Right lung (tissue), 5 donors: ENCODE data around the gene CD99L2. TPM values are rescaled to one million over a fixed set of nuclear protein-coding genes. Genes with fewer than 3 reads are reported as not detected.
"Not testable (repeated sequence)": the region's sequence is repeated elsewhere in the genome, so short reads cannot be mapped to it uniquely, and the experiment has no call there.

Experiments
- DNase-seq, 2 donors: peaks; one replicate each; pipeline ENCODE4 v3.0.0-alpha.2; 2013
- polyA plus RNA-seq, 5 donors: library from polyadenylated mRNA; unstranded; fragments of 120-200 nt; gene quantifications; one replicate each; pipeline versions ENCODE4 v1.2.1 to v1.2.3, GENCODE V29; 2013; ENCODE audit warnings: inconsistent platforms in 1 of 5, low replicate concordance in 1 of 5; ENCODE audit not compliant: insufficient read length in 5 of 5, insufficient read depth in 1 of 5

Gene CD99L2
- polyA plus RNA-seq, 5 donors: 36.1 to 43.0 (median 38.2) TPM

DNA sequence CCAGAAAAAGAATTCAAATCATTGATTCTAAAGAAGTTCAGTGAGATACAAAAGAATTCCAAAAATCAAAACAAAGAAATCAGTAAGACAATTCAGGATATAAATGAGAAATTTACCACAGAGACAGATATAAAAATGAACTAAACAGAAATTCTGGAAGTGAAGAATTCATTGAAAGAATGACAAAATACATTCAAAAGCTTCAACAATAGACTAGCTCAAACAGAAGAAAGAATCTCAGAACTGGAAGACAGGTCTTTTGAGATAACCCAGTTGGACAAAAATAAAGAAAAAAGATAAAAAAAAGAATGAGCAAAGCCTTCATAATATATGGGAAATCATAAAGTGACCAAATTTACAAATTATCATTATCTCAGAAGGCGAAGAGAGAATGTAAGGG lies 41.7 kb downstream of the CD99L2 start:
- DNase-seq: no peak

DNA sequence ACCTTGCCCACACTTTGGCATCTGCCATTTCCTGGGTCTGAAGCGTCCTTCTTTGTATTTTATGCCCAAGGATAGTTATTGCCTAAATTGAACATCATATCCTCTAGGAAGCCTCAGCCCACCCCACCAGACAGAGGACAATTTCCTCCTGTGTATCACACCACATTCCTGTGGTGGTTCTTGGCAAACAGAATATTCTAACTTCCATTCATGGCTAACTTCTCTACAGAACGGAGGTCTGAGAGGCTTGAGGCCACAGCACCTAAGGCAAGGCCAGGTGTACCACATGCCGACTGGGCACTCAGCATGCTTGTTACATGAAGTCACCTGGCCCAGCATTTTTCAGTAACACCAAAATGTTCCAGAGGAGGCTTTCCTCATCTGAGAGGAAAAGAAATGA lies 42.4 kb downstream of the CD99L2 start:
- DNase-seq: no peak

DNA sequence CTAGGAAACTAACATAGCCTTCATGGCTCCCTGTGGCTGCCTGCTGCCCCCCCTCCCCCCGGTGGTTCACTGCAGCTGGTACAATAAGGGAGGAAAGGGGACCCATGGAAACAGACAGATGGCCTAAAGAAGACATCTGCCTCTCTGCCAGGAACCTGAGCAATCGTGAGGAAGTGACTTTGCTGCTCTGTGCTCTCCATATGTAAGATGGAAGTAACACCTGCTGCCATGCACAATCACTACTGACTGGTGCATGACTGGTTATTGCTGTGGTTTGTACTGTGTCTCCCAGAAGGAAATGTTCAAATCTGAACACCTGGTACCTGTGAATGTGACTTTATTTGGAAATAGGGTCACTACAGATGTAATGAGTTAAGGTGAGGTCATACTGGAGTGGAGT lies 43.6 kb downstream of the CD99L2 start:
- DNase-seq: no peak

DNA sequence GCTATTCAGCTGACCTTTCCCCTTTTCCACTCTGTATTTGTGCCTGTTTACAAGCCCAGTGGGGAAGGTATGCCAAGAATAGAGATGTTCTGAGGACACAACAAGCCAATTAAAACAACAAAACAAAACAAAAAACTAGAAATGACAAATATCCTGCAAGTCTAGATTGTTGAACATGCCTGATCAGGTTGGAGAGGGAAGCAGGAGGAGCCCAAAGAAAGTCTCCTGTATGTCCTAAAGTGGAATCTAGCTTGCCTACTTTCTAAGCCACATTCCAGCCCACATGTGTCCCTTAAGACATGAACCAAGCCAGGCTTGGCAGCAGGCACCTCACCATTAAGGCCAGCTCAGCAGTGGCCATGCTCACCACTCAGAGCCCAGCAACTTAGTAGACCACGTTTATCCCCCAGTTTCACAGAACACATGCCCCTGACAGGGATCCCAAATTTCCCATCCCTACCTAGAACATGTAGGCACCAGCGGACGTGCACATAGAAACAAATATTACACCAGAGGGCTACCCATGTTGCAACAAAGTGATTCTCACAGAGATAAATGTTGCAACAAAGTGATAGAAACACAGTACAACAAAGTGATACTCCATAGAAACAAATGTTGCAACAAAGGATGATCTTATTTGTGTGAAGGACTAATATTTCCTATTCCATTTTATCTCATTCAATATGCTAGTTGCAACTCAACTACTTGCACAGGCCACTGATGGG lies 48.3 kb downstream of the CD99L2 start:
- no peak for DNase-seq

DNA sequence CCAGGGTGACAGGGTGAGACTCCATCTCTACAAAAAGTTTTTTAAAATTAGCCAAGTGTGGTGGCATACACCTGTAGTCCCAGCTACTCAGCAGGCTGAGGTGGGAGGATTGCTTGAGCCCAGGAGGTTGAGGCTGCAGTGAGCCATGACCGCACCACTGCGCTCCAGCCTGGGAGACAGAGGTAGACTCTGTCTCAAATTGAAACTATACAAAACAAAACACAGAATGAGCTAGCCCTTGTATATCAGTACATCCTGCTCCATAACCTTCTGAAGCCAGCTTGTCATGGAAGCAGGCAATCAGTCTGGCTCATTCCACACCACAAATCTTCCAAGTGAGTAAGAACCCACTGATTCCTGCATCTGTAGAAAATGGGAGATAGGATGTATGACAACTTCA lies 49.0 kb downstream of the CD99L2 start:
- DNase-seq: no peak

DNA sequence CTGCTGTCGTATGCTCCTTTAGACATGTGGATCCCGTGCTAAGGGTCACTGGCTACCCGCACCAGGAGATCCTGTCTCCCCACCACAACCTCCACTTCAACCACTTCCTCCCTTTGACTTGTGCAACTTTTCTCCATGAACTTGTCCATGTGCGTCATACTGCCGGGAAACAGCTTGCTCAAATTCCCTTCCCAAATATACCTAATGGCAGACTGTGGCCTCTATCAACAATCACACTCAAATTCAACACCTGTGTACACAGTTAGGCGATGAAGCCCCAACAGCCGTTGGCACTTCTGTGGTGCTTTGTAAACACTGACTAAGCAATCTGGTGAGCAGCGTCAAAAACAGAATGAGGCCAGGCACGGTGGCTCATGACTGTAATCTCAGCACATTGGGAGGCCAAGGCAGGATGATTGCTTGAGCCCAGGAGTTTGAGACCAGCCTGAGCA lies 49.5 kb downstream of the CD99L2 start:
- no peak for DNase-seq

DNA sequence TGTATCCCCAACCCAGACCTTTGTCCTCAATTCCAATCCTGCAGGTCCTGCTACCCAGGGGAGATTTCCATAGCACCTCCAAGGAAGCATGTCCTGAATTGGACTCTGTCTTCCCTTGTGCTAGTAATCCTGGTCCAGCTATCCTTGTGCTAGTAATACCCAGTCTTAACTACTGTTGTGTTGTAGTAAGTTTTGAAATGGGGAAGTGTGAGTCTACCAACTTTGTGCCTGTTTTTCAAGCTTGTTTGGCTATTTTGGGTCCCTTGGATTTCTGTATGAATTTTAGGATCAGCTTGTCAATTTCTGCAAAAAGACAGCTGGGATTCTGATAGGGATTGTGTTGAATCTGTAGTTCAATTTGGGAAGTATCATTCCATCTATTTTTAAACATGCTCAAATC lies 51.4 kb downstream of the CD99L2 start:
- no peak for DNase-seq

DNA sequence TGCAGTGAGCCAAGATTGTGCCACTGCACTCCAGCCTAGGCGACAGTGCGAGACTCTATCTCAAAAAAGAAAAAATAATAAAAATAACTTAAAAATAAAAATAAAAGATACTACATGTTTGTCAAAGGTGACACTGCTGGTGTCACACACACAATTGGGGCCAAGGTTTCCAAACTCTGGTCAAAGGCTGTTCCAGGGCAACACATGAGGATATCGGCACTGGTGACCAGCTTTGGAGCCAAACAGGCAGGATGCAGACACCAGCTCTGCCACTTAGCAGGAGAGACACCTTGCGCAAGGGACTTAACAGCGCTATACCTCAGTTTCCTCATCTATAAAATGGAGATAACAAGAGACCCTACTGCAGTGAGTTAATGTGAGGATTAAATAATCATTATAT lies 52.3 kb downstream of the CD99L2 start:
- no peak for DNase-seq

DNA sequence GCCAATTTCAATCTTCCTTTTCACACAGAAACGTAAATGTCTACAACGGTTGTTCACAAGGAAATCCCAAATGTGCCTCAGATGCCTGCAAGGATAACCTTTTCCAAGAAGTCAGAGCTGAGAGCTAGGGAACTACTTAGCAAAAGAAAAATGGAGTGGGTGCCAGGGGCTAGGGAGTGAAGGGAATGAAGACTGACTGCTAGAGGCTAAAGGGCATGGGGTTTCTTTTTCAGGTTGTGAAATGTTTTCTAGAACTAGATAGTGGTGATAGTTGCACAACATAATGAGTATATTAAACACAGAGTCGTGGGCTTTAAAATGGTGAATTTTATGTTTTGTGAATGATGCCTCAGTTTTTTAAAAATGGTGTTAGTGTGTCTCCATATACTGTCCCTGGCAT lies 53.4 kb downstream of the CD99L2 start:
- no peak for DNase-seq

DNA sequence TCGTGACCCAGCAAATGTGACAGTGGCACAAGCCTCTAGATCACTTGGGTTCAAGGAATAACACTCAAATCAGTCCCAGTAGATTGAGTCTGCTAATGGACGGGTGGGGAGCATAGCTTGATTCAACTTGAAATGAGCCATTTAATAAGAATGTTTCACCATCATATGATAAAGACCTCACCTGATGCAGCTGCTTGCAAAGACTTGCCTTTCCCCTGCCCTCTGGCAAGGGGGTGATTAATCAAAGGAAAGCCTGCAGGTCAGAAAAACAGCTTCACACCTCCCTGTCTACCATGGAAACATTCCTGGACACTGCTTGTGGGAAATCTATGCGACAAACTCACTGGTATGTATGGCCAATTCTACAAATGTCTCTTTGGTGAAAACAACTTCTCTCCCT lies 54.5 kb downstream of the CD99L2 start:
- no peak for DNase-seq

DNA sequence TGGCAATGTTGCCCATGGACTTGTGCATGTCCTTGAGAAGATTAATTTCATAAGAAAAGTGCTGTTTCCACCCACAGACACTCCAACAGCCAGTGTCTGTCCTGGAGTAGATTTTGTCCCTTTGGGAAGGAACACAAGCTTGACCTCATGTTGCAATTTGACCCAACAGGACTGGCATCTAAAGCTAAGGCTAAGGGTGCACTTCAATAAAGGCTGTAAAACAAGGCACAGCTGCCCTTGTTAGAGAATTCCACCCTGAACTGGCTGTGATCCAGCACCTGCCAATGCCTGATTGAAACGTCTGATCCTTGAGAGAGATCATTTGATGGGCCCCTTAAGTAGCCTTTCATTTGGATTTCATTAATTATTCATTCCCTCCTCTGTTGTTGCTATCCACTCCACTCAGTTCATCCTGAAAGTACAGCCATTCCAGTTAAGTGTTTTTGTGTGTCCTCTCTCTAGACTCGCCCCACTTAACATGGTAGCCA lies 56.2 kb downstream of the CD99L2 start:
- DNase-seq: no peak

DNA sequence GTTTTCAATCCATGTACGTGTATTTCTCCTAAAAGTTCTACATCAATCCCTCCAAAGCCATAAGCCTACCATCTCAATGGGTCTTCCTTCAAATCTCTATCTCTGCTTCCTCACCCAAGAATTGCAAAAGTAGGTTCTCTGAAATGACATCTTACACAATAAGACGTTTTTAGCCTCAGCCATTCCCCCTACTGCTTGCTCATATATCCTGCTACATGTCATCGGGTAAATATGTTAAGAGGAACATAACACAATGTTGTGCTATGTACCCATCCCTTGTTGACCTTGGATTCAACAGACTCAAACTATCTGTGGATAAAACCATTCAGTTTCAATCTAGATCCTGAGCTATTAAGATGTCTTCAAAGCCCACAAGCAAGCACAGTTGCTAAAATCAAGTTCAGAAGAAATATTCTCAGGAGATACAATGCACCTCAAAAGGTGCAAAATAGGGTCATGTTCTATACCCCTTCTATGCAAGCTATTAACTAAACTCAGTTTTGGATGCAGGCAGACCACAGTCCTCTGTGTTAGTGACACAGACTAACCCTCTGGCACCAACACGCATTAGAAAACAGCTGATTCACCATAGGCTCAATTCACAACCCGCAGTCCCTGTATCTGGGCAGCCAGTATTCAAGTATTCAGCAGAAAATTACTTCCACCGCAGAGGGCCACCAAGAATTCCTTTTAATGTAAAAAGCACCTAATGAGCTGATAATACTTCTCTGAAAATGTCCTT lies 56.8 kb downstream of the CD99L2 start:
- DNase-seq: no peak

DNA sequence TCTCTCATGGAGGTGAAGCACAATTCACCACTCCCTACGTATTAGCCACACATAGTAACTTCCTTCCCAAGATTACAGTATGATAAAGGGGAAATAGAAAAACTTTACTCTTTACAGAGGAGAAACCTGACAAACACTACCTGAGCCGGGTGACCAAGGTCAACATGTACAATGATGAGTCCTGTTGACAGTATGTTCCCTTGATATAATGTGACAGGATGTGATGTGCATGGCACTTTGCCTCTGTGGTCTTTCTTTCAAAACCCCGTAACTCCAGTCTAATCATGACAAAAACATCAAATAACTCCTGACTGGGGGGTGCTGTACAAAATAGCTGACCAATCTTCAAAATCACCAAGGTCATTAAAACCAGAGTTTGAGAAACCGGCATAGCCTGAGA lies 60.6 kb downstream of the CD99L2 start:
- DNase-seq: no peak

DNA sequence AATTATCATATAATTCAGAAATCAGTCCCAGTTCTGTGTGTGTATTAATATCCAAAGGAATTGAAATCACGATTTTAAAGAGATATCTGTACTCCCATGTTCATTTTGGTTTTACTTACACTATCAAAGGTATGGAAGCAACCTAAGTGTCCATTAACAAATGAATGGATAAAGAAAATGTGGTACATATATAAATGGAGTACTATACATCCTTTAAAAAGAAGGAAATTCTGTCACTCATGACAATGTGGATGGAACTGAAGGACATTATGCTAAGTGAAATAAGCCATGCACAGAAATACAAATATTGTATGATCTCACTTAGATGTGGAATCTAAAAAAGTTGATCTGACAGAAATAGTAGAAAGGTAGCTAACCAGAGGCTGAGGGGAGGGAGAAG lies 63.8 kb downstream of the CD99L2 start:
- DNase-seq: no peak

DNA sequence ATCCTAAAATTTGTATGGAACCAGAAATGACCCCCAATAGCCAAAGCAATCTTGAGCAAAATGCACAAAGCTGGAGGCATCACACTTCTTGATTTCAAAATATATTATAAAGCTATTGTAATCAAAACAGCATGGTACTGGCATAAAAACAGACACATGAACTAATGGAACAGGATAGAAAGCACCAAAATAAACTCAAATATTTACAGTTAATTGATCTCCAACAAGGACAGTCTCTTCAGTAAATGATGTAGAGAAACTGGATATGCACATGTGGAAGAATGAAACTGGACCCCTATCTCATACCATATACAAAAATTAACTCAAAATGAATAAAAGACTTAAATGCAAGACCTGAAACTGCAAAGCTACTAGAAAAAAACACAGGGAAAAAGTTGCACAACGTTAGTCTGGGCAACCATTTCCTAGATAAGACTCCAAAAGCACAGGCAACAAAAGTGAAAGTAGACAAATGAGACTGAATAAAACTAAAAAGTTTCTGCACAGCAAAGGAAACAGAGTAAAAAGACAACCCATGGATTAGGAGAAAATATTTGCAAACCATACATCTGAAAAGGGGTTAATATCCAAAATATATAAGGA lies 64.9 kb downstream of the CD99L2 start:
- no peak for DNase-seq

DNA sequence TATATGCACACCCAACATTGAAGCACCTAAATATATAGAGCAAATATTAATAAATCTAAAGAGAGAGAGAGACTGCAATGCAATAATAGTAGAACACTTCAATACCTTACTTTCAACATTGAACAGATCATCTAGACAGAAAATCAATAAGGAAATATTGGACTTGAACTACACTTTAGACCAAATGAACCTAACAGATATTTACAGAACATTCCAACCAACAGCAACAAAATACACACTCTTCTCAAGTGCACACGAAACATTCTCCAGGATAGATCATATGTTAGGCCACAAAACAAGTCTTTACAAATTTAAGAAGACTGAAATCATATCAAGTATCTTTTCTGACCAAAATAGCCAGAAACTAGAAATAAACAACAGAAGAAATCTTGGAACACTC lies 66.6 kb downstream of the CD99L2 start:
- DNase-seq: no peak

DNA sequence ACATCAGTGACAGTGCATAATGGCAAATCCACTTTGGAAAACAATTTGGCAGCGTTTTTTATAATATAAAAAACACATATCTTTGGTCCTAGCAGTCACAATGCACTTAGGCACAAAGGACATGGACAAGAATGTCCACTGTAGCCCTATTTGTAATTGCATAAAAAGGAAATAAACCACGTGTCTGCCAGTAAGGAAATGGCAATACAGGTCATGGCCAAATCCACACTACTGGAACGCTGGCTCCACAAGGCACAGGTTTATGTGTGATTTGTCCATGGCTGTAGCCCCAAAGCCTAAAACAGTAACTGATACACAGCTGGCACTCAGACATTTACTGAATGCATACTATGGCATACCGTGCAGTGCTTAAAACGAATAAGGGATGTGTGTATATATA lies 69.7 kb downstream of the CD99L2 start:
- no peak for DNase-seq

DNA sequence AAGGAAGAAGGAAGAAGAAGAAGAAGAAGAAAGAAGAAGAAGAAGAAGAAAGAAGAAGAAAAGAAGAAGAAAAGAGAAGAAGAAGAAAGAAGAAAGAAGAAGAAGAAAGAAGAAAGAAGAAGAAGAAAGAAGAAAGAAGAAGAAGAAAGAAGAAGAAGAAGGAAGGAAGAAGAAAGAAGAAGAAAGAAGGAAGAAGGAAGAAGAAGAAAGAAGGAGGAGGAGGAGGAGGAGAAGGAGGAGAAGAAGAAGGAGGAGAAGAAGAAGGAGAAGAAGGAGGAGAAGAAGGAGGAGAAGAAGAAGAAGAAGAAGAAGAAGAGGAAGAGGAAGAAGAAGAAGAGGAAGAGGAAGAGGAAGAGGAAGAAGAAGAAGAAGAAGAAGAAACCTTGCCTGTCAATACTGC lies 74.1 kb downstream of the CD99L2 start:
- DNase-seq: not testable (repeated sequence)

DNA sequence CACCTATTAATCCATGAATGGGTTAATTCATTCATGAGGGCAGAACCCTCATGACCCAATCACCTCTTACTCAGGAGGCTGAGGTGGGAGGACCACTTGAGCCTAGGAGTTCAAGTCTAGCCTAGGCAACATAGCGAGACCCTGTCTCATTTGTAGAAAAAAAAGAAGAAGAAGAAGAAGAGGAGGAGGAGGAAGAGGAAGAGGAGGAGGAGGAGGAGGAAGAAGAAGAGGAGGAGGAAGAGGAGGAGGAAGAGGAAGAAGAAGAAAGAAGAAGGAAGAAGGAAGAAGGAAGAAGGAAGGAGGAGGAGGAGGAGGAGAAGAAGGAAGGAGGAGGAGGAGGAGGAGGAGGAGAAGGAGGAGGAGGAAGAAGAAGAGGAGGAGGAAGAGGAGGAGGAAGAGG lies 74.6 kb downstream of the CD99L2 start:
- DNase-seq: not testable (repeated sequence)

DNA sequence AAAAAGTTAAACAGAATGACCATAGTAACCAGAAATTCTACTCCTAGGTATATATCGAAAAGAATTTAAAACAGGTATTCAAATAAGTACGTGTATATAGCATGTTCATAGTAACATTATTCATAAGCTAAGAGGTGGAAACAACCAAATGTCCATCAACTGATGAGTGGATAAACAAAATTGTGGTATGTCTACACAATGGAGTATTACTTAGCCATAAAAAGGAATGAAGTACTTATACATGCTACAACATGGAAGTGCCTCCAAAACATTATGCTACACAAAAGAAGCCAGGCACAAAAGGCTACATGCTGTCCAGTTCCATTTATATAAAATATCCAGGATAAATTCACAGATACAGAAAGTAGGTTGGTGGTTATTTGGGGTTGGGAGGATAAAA lies 76.5 kb downstream of the CD99L2 start:
- DNase-seq: no peak

DNA sequence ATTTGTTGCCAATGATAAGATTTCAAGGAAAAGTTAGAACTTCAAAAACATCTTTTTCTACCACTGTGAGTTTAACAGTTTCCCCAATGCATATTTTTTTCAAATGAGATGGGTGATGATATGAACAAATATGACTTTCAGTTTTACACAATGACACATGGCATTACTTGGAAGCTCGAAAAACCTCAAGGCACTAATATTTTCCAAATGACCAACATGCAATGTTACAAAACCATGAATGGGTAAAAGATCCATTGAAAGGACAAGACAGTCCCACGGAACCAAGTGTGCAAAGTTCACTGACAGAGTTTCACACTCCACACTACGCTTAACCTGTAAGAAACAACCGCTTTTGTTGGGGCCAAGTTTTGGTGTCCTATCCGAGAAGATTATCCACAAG lies 84.5 kb downstream of the CD99L2 start:
- no peak for DNase-seq

DNA sequence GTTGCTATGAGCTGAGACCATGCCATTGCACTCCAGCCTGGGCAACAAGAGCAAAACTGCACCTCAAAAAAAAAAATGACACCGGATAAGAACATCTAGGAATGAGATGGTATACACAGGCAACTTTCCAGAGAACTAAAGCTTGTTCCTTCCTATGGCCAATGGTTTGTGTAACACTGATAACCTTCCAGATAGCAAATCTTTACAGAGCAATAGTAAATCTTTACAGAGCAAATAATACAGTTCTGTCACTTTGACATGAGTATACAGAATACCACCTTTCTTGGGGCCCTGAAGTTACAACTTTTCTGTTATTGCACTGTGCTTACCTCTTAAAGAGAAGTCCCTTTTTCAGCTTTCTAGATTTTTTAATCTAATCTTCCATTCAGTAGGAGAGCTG lies 91.6 kb downstream of the CD99L2 start:
- no peak for DNase-seq

DNA sequence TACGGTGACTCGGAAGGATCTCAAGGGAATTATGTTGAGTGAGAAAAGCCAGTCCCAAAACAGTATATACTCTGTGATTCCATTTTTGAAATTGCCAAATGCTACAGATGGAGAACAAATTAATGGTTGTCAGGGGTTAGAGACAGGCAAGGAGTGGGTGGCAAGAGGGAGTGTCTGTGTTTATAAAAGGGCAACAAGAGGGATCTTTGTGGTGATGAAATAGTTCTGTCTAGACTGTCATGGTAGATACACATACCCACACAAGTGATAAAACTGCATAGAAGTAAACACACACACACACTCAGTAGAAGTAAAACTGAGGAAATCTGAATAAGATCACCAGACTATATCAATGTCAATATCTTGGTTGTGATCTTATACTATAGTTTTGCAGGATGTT lies 92.7 kb downstream of the CD99L2 start:
- no peak for DNase-seq
